ENCODE results near the gene SMARCA1.
A peak's percentile ranks its signal among the peaks of the same experiment; 100 is the strongest.

SMARCA1 gene

GRCh38 chrX:129530410-129530809 is 7.1 kb upstream of the SMARCA1 start:
- DNase-seq = no peak

GRCh38 chrX:129529685-129530281 is 6.5 kb upstream of the SMARCA1 start:
- DNase-seq = no peak

GRCh38 chrX:129525896-129526295 is 2.6 kb upstream of the SMARCA1 start:
- no peak for DNase-seq

GRCh38 chrX:129525162-129525561 is 1.9 kb upstream of the SMARCA1 start:
- DNase-seq = no peak

GRCh38 chrX:129524250-129524850 is 1.1 kb upstream of the SMARCA1 start:
- no peak for DNase-seq

GRCh38 chrX:129522184-129523078 is 859 bp downstream of the SMARCA1 start:
- peak; percentile 35 for DNase-seq

GRCh38 chrX:129520151-129520550 is 3.1 kb downstream of the SMARCA1 start:
- no peak for DNase-seq

GRCh38 chrX:129516402-129516801 is 6.9 kb downstream of the SMARCA1 start:
- DNase-seq = no peak

GRCh38 chrX:129512409-129512808 is 10.9 kb downstream of the SMARCA1 start:
- no peak for DNase-seq

GRCh38 chrX:129511689-129512088 is 11.6 kb downstream of the SMARCA1 start:
- no peak for DNase-seq

GRCh38 chrX:129510331-129510730 is 13.0 kb downstream of the SMARCA1 start:
- no peak for DNase-seq

- DNase-seq = no peak
Observed at GRCh38 chrX:129497146-129497843, 26.0 kb downstream of the SMARCA1 start.

- DNase-seq = no peak
Observed at GRCh38 chrX:129496625-129497024, 26.7 kb downstream of the SMARCA1 start.

GRCh38 chrX:129495900-129496299 is 27.4 kb downstream of the SMARCA1 start:
- DNase-seq = no peak

GRCh38 chrX:129494887-129495286 is 28.4 kb downstream of the SMARCA1 start:
- no peak for DNase-seq

- no peak for DNase-seq
Observed at GRCh38 chrX:129493643-129494042, 29.6 kb downstream of the SMARCA1 start.

GRCh38 chrX:129490330-129490729 is 33.0 kb downstream of the SMARCA1 start:
- DNase-seq = no peak

- no peak for DNase-seq
Observed at GRCh38 chrX:129488359-129488758, 34.9 kb downstream of the SMARCA1 start.

- DNase-seq = no peak
Observed at GRCh38 chrX:129480889-129481288, 42.4 kb downstream of the SMARCA1 start.

GRCh38 chrX:129478516-129478915 is 44.8 kb downstream of the SMARCA1 start:
- DNase-seq = no peak

- no peak for DNase-seq
Observed at GRCh38 chrX:129472116-129472515, 51.2 kb downstream of the SMARCA1 start.

- DNase-seq = no peak
Observed at GRCh38 chrX:129462707-129463106, 60.6 kb downstream of the SMARCA1 start.

GRCh38 chrX:129461801-129462456 is 61.4 kb downstream of the SMARCA1 start:
- DNase-seq = no peak
